ENCODE measurements around the gene SP3.

The SP3 gene

GRCh38 chr2:173996766-173997165 is 31.6 kb upstream of the SP3 start:
- no peak for DNase-seq (ENCODE audit: low read depth in 2 of 2)

DNA sequence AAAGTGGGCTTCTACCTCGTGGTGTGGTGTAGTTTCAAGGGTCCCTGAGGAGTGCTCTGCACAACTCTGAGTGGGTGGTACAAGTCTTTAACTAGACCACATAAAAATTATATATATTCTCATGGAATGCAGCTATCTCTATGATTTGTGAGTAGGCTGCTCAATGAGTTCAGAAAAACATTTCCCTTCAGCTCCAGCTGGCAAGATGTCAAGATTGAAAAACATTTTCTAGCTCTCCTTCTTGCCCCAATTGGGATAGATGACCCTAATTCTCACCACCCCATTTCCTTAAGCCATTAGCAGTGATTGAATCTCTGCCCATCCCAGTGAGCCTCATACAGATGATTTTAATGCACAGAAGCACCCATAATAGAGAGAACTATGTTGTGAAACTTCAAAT is 28.3 kb upstream of the SP3 start:
- DNase-seq (ENCODE audit: low read depth in 2 of 2): no peak

GRCh38 chr2:173991856-173992588 is 26.8 kb upstream of the SP3 start:
- DNase-seq (ENCODE audit: low read depth in 2 of 2): no peak

DNA sequence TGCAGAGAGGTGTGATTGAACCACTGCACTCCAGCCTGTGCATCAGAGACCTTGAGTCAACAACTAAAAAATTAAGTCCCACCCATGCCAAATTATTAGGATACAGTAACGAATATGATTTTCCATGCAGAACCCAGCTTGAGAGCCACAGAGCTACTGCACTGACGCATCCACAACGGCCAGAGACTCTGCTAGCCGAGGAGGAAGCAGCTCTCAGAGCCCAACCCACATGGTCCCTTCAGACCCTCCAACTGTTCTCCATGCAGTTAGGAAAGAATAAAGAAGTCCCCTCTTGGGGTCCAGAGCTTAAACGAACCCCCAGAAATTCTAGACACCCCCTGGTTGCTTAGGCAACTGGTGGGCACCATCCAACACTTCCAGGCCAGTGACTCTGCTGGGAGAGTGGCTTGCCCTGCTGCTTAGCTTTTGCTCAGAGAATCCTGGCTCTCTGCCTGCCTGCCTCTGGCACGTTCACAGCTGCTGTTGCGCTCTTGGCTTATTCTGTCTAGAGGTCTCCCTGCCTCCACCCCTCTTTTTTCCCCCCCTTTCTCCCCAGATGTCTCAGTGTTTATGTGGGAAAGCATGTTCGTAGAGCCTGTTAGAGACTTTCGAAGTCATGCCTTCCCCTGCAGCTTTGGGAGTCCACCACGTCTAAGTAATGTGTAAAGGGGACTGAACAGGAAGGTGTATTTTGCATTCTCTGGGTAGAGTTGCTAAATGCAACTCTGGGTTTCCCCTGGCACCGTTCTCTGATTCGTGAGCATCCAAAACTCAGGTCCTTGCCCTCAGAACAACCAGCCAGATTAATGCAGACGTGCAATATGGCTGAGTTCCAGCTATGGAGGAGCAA is 26.0 kb upstream of the SP3 start:
- no peak for DNase-seq (ENCODE audit: low read depth in 2 of 2)

DNA sequence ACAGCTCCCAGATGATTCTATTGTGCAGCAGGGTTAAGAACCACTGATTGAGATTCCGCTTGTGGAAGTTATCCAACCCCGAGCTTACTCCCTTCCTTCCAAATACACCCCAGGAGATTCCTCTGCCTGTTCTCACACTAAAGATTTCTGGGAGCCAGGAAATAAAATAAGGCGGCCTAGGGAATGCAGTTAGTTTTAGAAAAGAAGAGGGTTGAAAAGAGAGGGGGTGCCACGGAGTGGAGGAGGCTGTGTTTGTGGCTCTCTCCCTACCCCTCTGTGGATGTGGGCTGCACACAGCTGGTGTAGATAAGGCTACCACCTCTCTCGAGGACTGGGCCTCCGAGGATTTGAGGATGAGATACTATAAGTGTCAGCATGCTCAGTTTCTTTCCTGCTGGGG is 25.1 kb upstream of the SP3 start:
- DNase-seq (ENCODE audit: low read depth in 2 of 2): no peak

- DNase-seq (ENCODE audit: low read depth in 2 of 2): no peak
These were observed 24.7 kb upstream of the SP3 start for GRCh38 chr2:173989884-173990215.

DNA sequence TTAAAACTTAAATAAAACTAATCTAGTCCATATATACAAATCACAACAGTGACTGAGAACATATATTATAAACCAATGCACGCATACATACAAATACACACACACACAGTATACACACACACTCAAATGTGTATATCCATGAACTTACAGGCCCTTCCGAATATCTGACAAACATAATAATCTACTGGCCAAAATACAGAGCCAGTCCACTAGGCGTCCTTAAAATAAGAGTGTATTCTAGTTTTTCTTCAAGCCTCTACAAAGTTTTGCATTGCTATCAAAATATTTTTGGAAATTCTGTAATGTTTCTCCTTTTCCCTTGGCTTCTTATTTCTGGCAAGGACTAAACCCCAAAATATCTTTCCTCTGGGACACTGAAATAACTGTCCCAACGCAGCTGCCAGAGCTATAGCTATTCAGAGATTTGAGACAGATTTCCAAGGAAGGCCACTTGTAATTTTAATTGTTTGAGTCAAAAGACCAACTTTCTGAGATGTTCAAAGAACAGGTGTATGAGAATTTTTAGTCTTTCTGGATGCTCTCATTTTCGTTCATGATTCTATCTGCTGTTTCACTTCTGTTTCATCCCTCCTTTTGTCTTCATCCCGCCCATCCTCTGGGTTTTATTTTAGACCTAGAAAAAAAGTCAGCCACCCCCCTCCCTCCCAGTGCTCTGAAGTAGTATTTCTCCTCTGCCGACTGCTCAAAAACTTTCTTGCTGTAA is 24.1 kb upstream of the SP3 start:
- DNase-seq (ENCODE audit: low read depth in 2 of 2): no peak

GRCh38 chr2:173986805-173987204 is 21.6 kb upstream of the SP3 start:
- DNase-seq (ENCODE audit: low read depth in 2 of 2): no peak

DNA sequence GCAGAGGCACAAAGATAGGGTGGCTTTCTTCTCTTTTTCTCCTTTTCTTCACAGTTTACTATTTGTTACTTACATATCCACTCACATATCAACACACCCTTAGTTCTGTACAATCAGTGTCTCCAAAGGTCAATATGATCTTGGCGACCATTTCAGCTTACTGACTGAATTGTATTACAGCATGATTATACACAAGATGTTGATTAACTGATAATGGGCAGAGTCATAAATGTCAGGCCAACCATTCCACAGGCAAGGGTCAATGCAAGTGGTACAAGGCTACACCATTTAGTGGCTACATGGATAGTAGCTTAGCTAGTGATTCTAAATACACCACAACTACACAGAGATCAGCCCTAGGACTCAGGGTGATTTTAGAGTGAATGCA is 20.4 kb upstream of the SP3 start:
- DNase-seq (ENCODE audit: low read depth in 2 of 2): no peak

GRCh38 chr2:173984866-173985604 is 19.9 kb upstream of the SP3 start:
- DNase-seq (ENCODE audit: low read depth in 2 of 2): no peak

- DNase-seq (ENCODE audit: low read depth in 2 of 2): no peak
These were observed 18.3 kb upstream of the SP3 start for GRCh38 chr2:173983391-173983871.

GRCh38 chr2:173982918-173983317 is 17.7 kb upstream of the SP3 start:
- no peak for DNase-seq (ENCODE audit: low read depth in 2 of 2)

DNA sequence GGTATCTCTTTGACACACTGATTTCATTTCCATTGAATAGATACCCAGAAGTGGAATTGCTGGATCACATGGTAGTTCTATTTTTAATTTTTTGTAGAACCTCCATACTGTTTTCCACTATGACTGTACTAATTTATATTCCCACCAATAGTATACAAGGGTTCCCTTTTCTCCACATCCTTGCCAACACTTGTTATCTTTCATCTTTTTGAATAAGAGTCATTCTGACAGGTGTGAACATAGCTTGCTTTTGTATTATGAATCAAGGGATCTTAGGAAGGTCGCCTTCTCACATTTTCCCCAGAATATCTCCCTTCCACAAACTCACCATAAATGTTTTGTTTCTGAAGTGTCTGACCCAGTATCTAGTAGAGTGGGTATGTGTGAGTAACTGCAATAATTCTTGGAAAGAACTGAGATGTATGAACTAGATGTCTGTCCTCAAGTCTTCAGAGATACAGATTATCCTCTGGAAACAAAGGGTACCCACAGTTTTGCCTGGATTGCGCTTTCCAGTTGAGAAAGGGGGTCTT is 17.1 kb upstream of the SP3 start:
- no peak for DNase-seq (ENCODE audit: low read depth in 2 of 2)

DNA sequence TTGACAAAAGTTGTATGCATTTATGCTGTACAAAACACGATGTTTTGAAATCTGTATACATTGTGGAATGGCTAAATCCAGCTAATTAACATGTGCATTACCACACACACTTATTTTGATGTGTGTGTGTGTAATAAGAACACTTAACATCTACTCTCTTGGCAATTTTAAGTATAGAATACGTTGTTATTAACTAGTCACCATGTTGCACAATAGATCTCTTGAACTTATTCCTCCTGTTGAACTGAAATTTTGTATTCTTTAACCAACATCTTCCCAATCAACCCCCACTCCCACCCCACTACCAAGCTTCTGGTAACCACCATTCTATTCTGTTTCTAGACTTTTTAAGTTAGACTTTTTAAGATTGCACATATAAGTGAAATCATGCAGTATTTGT is 16.3 kb upstream of the SP3 start:
- DNase-seq (ENCODE audit: low read depth in 2 of 2): no peak

DNA sequence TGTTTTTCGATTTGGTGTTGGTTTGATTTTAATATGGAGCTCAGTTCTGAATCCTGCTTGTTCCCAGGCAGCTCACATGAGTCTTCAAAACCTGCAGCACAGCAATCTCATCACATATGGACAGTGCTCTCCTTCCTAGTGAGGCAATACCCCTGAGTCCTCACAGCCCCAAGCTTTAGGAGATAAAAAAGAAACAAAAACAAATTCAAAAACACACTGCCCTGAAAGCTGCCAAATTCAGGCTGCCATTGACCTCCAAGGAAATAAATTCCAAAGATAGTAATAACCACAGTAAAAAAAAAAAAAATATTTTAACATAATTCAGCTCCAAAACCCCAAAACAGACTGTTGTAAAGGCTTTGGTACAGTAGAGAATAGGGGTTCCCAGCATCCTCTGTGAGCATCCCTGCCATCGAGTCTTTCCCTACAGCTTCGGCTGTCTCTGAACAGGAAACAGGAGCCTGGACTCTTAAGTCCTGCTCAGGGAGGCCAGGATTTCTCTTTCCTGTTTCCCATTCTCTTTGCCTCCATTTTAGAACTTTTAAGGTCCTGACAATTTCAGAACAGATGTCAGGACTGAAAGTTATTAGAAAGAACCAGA is 14.7 kb upstream of the SP3 start:
- no peak for DNase-seq (ENCODE audit: low read depth in 2 of 2)

DNA sequence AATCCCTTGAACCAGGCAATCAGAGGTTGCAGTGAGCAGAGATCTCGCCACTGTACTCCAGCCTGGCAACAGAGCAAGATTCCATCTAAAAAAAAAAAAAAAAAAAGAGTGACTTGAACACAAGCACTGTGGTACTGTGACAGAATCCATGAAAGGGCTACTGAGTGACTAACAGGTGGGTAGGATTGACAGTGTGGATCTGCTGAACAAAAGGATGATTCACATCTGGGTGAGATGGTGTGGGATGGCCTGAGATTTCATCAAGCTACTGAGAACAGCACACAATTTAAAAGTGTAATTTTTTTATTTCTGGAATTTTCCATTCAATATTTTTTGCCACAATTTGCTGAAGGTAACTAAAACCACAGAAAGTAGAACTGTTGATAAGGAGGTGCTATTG is 13.3 kb upstream of the SP3 start:
- peak in 1 of 2 donors; percentile 18 for DNase-seq (ENCODE audit: low read depth in 2 of 2)

DNA sequence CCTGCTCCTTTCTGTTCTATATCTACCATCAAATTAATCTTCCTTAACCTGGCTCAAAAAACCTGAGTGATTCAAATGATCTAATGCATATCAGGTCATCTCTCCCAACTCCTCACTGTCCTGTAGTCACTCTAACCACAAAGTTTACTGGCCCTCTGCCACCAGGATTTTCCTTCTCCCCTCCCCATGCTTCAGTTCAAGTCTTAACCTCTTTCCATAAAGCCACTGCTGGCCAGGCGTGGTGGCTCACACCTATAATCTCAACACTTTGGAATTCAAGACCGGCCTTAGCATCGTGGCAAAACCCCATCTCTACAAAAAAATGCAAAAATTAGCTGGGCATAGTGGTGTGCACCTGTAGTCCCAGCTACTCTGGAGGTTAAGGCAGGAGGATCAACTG is 7.5 kb upstream of the SP3 start:
- no peak for DNase-seq (ENCODE audit: low read depth in 2 of 2)

- DNase-seq (ENCODE audit: low read depth in 2 of 2): no peak
These were observed 7.0 kb upstream of the SP3 start for GRCh38 chr2:173972165-173972564.

DNA sequence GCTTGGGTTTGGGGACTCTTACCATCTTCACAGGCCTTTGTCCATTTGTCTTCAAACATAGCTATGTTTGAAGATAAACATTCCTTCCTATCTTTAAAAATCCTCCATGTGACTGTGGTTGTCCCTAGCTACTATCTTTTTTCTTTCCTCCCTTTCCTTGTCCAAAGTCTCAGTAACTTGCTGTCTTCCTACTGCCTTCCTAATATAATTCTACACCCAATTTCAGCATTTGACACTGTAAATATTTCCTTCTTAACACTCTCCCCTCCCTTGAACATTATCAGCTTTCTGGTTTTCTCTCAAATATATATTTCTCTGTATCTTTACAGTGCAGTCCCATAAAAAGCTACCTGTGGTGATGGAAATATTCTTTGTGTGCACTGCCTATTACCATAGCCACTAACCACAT is 5.3 kb upstream of the SP3 start:
- no peak for DNase-seq (ENCODE audit: low read depth in 2 of 2)

DNA sequence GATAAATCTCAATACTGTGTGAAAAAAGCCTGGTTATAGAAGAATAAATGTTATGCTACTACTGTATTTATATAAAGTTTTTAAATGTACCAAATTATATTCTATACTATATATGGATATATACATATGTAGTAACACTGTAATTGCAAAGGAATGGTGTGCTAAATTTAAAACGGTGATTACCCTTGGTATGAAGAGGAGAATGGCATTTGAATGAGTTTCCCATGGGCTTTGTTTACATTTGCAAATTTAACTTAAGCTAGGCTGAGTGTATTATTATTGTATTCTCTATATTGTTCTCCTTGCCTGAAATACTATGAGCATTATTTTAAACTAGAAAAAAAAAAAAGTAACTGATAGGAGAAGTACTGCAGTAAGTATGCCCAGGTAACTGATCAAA is 4.7 kb upstream of the SP3 start:
- DNase-seq (ENCODE audit: low read depth in 2 of 2): no peak

DNA sequence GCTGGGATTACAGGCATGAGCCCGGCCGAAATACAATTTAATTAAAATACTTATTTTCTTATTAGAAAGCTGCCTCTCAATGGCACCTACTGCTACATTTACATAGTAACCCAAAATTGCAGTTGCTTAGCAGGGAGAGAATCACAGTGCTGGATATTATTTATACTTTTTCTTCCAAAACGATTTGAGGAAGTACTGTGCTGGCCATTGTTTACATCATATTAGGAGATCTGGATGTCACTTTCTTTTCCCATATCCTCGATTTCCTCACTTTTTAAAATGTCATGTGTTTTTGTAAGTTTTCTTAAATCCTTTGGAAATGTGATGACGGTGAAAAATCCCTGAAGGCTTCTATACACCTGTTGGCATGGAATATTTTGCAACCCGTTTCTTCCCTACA is 3.4 kb upstream of the SP3 start:
- DNase-seq (ENCODE audit: low read depth in 2 of 2): no peak
